Osteocyte (in vitro differentiated cells): Measurements from ENCODE around the gene SALL4. TPM values are rescaled to one million over a fixed set of nuclear protein-coding genes. Genes with fewer than 3 reads are reported as not detected.

Experiments used
- DNase-seq: peaks from one replicate; pipeline ENCODE4 v3.0.0; 2021; ENCODE audit warnings: mixed read lengths; ENCODE audit not compliant: unreplicated experiment; ENCODE audit errors: extremely low spot score
- H3K27ac Mint-ChIP-seq: one replicate; pipeline ENCODE4 v1.8.0; 2021; ENCODE audit warnings: mild to moderate bottlenecking, mixed read lengths; ENCODE audit not compliant: unreplicated experiment
- H3K27me3 Mint-ChIP-seq: one replicate; pipeline ENCODE4 v1.8.0; 2021; ENCODE audit warnings: mixed read lengths; ENCODE audit not compliant: unreplicated experiment
- H3K36me3 Mint-ChIP-seq: one replicate; pipeline ENCODE4 v1.8.0; 2021; ENCODE audit warnings: mixed read lengths; ENCODE audit not compliant: unreplicated experiment
- H3K4me1 Mint-ChIP-seq: one replicate; pipeline ENCODE4 v1.8.0; 2021; ENCODE audit warnings: mixed read lengths; ENCODE audit not compliant: unreplicated experiment
- H3K4me3 Mint-ChIP-seq: one replicate; pipeline ENCODE4 v1.8.0; 2021; ENCODE audit warnings: mild to moderate bottlenecking, moderate library complexity, mixed read lengths; ENCODE audit not compliant: unreplicated experiment
- H3K9me3 Mint-ChIP-seq: one replicate; pipeline ENCODE4 v1.8.0; 2021; ENCODE audit warnings: mixed read lengths; ENCODE audit not compliant: unreplicated experiment
- total RNA-seq: library from RNA; stranded (reverse); gene quantifications from 2 replicates; pipeline ENCODE4 v1.2.1, GENCODE V29; 2021
- TF ChIP-seq, protein P1 (sequence below): fragments of 200-600 bp; sonication (generic); IDR thresholded peaks from 2 replicates; pipeline ENCODE4 v1.5.0; 2021; ENCODE audit warnings: antibody characterized with exemption, mild to moderate bottlenecking, moderate library complexity

Gene SALL4
- total RNA-seq, 1 donor from 2014 or later, result 2.6 TPM

DNA sequence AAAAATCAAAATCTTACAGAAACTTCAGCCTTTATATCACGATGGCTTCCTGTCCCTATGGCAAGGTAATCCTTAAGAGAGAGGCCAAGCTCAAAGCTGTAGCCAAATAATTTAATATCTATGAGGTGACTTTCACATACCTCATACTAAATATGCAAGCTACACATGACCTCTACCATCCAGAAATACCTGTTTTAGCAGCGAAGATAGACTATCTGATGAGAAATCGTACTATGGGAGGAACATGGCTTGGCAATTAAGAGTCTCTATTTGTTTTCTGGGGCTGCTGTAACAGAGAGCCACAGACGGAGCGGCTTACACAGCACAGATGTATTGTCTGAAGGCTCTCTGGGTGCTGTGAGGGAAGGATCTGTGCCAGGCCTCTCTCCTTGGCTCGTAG, 31.0 kb upstream of the SALL4 start:
- H3K27ac Mint-ChIP-seq, result no peak overlapping the region

DNA sequence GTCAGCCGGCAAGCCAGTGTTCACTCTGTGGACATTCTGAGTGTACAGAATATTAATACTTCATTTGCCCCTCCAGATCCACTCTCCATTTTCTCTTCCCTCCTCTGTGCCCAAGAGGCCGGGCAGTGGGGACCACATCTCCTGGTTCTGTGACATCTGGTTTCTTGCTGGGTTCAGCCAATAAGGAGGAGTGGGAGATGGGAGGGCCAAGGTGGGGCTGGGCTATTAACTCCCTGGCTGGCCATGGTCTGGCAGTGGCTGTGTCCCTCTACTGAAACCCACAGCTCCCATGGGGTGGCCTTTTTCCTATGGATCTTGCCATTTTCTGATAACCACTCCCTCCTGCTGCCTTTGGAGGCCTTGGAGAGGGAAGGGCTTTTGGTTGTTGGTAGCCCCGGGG, 30.0 kb upstream of the SALL4 start:
- TF ChIP-seq, protein P1, sequence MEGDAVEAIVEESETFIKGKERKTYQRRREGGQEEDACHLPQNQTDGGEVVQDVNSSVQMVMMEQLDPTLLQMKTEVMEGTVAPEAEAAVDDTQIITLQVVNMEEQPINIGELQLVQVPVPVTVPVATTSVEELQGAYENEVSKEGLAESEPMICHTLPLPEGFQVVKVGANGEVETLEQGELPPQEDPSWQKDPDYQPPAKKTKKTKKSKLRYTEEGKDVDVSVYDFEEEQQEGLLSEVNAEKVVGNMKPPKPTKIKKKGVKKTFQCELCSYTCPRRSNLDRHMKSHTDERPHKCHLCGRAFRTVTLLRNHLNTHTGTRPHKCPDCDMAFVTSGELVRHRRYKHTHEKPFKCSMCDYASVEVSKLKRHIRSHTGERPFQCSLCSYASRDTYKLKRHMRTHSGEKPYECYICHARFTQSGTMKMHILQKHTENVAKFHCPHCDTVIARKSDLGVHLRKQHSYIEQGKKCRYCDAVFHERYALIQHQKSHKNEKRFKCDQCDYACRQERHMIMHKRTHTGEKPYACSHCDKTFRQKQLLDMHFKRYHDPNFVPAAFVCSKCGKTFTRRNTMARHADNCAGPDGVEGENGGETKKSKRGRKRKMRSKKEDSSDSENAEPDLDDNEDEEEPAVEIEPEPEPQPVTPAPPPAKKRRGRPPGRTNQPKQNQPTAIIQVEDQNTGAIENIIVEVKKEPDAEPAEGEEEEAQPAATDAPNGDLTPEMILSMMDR, result no peak
- no peak overlapping the region for H3K27ac Mint-ChIP-seq

More for the DNA sequence above, 31.0 kb upstream of the SALL4 start:
- Mint-ChIP-seq H3K9me3 (no peaks in the 10 kb centered on the region), H3K4me3 (no peak overlapping the region), H3K27me3 (no peaks in the 10 kb centered on the region), H3K36me3 (no peaks in the 10 kb centered on the region), H3K4me1 (peaks cover 20% of the 10 kb centered on the region)
- no peak for DNase-seq
- TF ChIP-seq, protein P1, result no peak

DNA sequence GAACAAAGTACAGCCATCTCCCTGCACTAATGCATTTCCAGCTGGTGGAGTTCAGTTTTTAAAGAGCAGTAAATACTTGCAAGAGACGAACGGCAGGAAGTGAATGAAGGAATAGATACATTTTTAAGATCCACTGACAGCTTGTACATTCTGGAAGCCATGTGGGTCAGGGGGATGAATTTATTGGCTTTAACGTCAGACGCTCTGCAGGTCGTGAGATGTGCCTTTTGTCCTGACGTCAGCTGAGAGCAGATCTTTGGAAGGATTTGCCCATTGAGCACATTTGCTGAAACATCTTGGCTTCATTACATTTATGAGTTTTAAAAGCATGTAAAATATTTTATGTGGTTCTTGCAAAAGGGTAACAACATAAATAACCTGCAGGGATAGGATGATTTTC, 29.5 kb upstream of the SALL4 start:
- Mint-ChIP-seq H3K36me3 (no peaks in the 10 kb centered on the region), H3K9me3 (no peaks in the 10 kb centered on the region), H3K4me1 (peaks cover 21% of the 10 kb centered on the region), H3K4me3 (no peak overlapping the region), H3K27me3 (no peaks in the 10 kb centered on the region), H3K27ac (no peak overlapping the region)
- no peak for DNase-seq
- TF ChIP-seq, protein P1, result no peak

More for the DNA sequence above, 30.0 kb upstream of the SALL4 start:
- no peak overlapping the region for H3K4me3 Mint-ChIP-seq
- H3K36me3 Mint-ChIP-seq, result no peaks in the 10 kb centered on the region
- H3K9me3 Mint-ChIP-seq, result no peaks in the 10 kb centered on the region
- DNase-seq, result no peak
- H3K4me1 Mint-ChIP-seq, result peaks cover 21% of the 10 kb centered on the region
- no peaks in the 10 kb centered on the region for H3K27me3 Mint-ChIP-seq

DNA sequence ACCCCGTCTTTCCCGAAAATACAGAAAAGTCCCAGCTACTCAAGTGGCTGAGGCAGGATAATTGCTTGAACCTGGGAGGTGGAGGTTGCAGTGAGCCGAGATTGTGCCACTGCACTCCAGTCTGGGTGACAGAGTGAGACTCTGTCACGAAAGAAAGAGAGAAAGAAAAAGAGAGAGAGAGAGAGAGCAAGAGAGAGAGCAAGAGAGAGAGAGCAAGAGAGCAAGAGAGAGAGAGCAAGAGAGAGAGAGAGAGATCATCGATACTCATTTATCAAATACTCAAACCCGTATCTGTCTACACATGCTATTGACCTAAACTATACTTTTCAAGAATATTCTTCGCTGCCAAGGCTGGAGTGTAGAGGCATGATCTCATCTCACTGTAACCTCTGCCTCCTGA, 28.2 kb upstream of the SALL4 start:
- H3K27me3 Mint-ChIP-seq, result no peaks in the 10 kb centered on the region
- TF ChIP-seq, protein P1, result no peak
- no peaks in the 10 kb centered on the region for H3K9me3 Mint-ChIP-seq
- no peak overlapping the region for H3K27ac Mint-ChIP-seq
- H3K4me3 Mint-ChIP-seq, result no peak overlapping the region
- H3K36me3 Mint-ChIP-seq, result no peaks in the 10 kb centered on the region
- peaks cover 21% of the 10 kb centered on the region for H3K4me1 Mint-ChIP-seq
- no peak for DNase-seq

DNA sequence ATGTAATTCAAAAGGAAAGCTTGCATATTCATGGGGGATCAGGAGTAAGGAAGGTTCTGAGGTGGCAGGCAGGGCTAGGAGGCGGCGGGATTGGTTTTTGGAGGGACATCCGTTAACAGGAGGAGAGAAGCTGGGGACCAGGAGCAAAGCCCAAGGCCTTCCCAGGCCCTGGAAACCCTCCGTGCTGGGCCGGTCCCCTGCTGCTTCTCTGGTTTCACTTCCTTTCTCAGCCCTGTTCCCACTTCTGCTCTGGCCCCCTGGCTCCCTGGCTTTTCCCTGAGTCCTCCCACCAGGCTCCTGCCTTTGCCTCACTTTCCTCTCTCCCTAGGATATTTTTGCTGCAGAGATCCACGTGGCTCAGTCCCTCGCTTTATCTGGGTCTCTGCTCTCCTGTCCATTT, 26.4 kb upstream of the SALL4 start:
- Mint-ChIP-seq H3K9me3 (no peaks in the 10 kb centered on the region), H3K27me3 (no peaks in the 10 kb centered on the region)

More for the DNA sequence above, 26.4 kb upstream of the SALL4 start:
- H3K27ac Mint-ChIP-seq, result peak overlapping the region; percentile 40
- H3K36me3 Mint-ChIP-seq, result no peaks in the 10 kb centered on the region
- TF ChIP-seq, protein P1, result no peak
- H3K4me1 Mint-ChIP-seq, result peaks cover 21% of the 10 kb centered on the region
- DNase-seq, result no peak
- H3K4me3 Mint-ChIP-seq, result no peak overlapping the region
